Measurements from ENCODE around the gene FBXO7. TPM values are rescaled to one million over a fixed set of nuclear protein-coding genes. Genes with fewer than 3 reads are reported as not detected.

Gene FBXO7
- total RNA-seq, 4 donors from 2014 or later = 70.3 to 80.1 (median 76.4) TPM

- in situ Hi-C loops (cut with MboI; ENCODE audit: low pct_ligation_motif_present in 1 of 4, low pct_unique_long_range_greater_than_20kb in 1 of 4, low sequenced_read_pairs in 3 of 4) = loop anchor here (5.0 to 25.0 kb wide), 6 partner anchors 258 to 473 kb away; no protein-coding TSS in a partner anchor
- Histone ChIP-seq H3K4me3 (no peak overlapping the region), H3K27me3 (no peaks in the 10 kb centered on the region), H3K27ac (peak overlapping the region; percentile 27 to 76 (median 64)), H3K36me3 (no peaks in the 10 kb centered on the region), H3K4me1 (peaks cover 7 to 38% (median 21%) of the 10 kb centered on the region in 4 donors), H3K9me3 (no peaks in the 10 kb centered on the region)
- intact Hi-C loops (cut with DNase I; ENCODE audit: low total_unique reads) = loop anchor here (2.0 to 5.0 kb wide), 2 partner anchors 262 to 473 kb away; no protein-coding TSS in a partner anchor
- 50 to 58% methylated on average over 11 to 29 of the region's 29 CpGs for WGBS, 2 donors (ENCODE audit: low coverage in 1 of 2)
- peak; percentile 87 for DNase-seq
- TF ChIP-seq EP300 (IDR thresholded peaks at IDR 0.05; ENCODE audit: low read depth) = no peak
- peak; percentile 85 to 93 (median 86) for TF ChIP-seq CTCF (IDR thresholded peaks at IDR 0.05)
Measured at GRCh38 chr22:32528984-32529982, 54.7 kb downstream of the FBXO7 start.

GRCh38 chr22:32531228-32531627 lies 56.6 kb downstream of the FBXO7 start:
- H3K9me3 ChIP-seq = no peaks in the 10 kb centered on the region
- TF ChIP-seq POLR2A (IDR thresholded peaks at IDR 0.05) (no peak), POLR2AphosphoS5 (IDR thresholded peaks at IDR 0.05) (no peak), CTCF (IDR thresholded peaks at IDR 0.05) (no peak), EP300 (IDR thresholded peaks at IDR 0.05; ENCODE audit: low read depth) (no peak)
- H3K27me3 ChIP-seq = no peaks in the 10 kb centered on the region
- intact Hi-C loops (cut with DNase I; ENCODE audit: low total_unique reads) (loop anchor here (5.0 to 10.0 kb wide), 3 partner anchors 94 to 461 kb away; no protein-coding TSS in a partner anchor), in situ Hi-C loops (cut with MboI; ENCODE audit: low pct_ligation_motif_present in 1 of 4, low pct_unique_long_range_greater_than_20kb in 1 of 4, low sequenced_read_pairs in 3 of 4) (loop anchor here in 2 of 4 donors (10.0 to 25.0 kb wide), 2 partner anchors 256 to 454 kb away; no protein-coding TSS in a partner anchor)
- no peak overlapping the region for H3K4me3 ChIP-seq
- no peaks in the 10 kb centered on the region for H3K36me3 ChIP-seq
- 72 to 76% methylated on average over 4 to 7 of the region's 7 CpGs for WGBS, 2 donors (ENCODE audit: low coverage in 1 of 2)
- H3K4me1 ChIP-seq = peaks cover 7 to 43% (median 24%) of the 10 kb centered on the region in 4 donors
- peak overlapping the region; percentile 27 to 76 (median 64) for H3K27ac ChIP-seq
- DNase-seq = no peak

GRCh38 chr22:32531931-32532819 lies 57.6 kb downstream of the FBXO7 start:
- WGBS, 2 donors (ENCODE audit: low coverage in 1 of 2) = 69% methylated on average over 19 of the region's 19 CpGs; no CpG with 5 or more reads in 1 of the 2 donors
- intact Hi-C loops (cut with DNase I; ENCODE audit: low total_unique reads) = loop anchor here (5.0 to 10.0 kb wide), 3 partner anchors 93 to 460 kb away; no protein-coding TSS in a partner anchor
- Histone ChIP-seq H3K27me3 (no peaks in the 10 kb centered on the region), H3K9me3 (no peaks in the 10 kb centered on the region), H3K27ac (peak overlapping the region; percentile 14 to 76 (median 28)), H3K36me3 (no peaks in the 10 kb centered on the region), H3K4me3 (no peak overlapping the region), H3K4me1 (peaks cover 7 to 43% (median 24%) of the 10 kb centered on the region in 4 donors)
- in situ Hi-C loops (cut with MboI; ENCODE audit: low pct_ligation_motif_present in 1 of 4, low pct_unique_long_range_greater_than_20kb in 1 of 4, low sequenced_read_pairs in 3 of 4) = loop anchor here in 2 of 4 donors (10.0 to 25.0 kb wide), 2 partner anchors 255 to 453 kb away; no protein-coding TSS in a partner anchor
- peak; percentile 51 for DNase-seq
- TF ChIP-seq POLR2A (IDR thresholded peaks at IDR 0.05) (no peak), POLR2AphosphoS5 (IDR thresholded peaks at IDR 0.05) (peak in 2 of 3 donors; percentile 33 to 48), CTCF (IDR thresholded peaks at IDR 0.05) (no peak), EP300 (IDR thresholded peaks at IDR 0.05; ENCODE audit: low read depth) (no peak)
